Thyroid gland (tissue), 4 donors: Measurements from ENCODE around the gene LGALS1.

Source experiments
- POLR2A ChIP-seq, 2 donors: fragments of 450-650 bp; IDR thresholded peaks; one replicate each; pipeline ENCODE4 v1.6.1; 2017; ENCODE audit warnings: antibody characterized with exemption in 2 of 2, mild to moderate bottlenecking in 2 of 2, moderate library complexity in 1 of 2
- TF ChIP-seq, protein P1 (sequence below), 6 experiments: fragments of 200-600 bp in 3 of 6; fragments of 450-650 bp in 3 of 6; sonication (generic) in 3 of 6; IDR thresholded peaks; one replicate each; pipeline ENCODE4 v1.5.1; 2016 to 2019; ENCODE audit warnings: antibody characterized with exemption in 6 of 6, mild to moderate bottlenecking in 2 of 6, inconsistent platforms in 1 of 6, moderate library complexity in 1 of 6

DNA sequence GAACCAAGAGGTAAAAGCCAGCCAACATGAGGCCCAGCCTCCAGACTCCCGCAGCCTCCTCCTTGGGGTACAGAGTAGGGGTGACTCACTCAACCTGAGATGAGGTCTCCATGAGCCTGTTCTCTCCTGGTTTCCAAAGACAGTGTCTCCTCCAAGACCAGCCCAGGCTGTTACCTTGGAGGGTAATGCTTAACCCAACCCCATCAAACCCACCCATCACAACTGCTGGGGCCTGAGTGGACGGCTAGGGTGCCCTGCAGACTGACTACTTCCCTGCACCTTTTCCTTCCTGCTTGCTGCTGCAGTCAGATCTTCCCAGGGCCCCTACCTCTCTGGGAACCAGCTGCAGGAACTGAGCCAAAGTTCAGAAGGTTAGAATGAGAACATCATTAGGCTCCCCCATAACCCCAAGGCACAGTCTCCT lies 5.6 kb downstream of the LGALS1 start:
- TF ChIP-seq, protein P1, sequence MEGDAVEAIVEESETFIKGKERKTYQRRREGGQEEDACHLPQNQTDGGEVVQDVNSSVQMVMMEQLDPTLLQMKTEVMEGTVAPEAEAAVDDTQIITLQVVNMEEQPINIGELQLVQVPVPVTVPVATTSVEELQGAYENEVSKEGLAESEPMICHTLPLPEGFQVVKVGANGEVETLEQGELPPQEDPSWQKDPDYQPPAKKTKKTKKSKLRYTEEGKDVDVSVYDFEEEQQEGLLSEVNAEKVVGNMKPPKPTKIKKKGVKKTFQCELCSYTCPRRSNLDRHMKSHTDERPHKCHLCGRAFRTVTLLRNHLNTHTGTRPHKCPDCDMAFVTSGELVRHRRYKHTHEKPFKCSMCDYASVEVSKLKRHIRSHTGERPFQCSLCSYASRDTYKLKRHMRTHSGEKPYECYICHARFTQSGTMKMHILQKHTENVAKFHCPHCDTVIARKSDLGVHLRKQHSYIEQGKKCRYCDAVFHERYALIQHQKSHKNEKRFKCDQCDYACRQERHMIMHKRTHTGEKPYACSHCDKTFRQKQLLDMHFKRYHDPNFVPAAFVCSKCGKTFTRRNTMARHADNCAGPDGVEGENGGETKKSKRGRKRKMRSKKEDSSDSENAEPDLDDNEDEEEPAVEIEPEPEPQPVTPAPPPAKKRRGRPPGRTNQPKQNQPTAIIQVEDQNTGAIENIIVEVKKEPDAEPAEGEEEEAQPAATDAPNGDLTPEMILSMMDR (IDR thresholded peaks at IDR 0.05), result no peak
- no peak for TF ChIP-seq POLR2A (IDR thresholded peaks at IDR 0.05)
